HG02623 (cell line): ENCODE data around the gene LEMD2.
A peak's percentile ranks its signal among the peaks of the same experiment; 100 is the strongest.

Experiments used
- ATAC-seq: cut with Tn5 transposase; IDR thresholded peaks from one replicate; pipeline ENCODE4 v1.9.1; 2021; ENCODE audit warnings: moderate library complexity; ENCODE audit not compliant: unreplicated experiment

Gene LEMD2

GRCh38 chr6:33797626-33798342 lies 8.9 kb upstream of the LEMD2 start:
- ATAC-seq: no peak

GRCh38 chr6:33794910-33795623 lies 6.1 kb upstream of the LEMD2 start:
- no peak for ATAC-seq

DNA sequence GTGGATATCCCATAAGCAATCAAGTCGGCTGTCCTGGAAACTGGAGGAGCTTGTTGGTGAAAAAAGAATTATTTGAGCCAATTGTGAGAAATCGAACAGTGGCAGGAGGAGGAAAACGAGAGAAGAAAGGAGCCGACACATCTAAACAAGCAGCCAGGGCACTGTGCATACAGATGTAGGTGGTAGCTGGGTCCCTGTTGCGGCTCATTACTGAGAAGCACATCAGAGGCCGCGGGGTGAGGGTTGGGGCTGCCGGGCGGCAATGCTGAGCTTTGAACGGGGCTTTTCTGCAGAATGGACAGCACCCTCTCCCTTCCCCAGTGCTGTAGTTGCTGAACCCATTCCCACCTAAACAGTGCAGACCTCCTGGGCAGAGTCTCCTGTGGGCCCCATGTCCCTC lies 4.1 kb upstream of the LEMD2 start:
- no peak for ATAC-seq

- ATAC-seq: no peak
These were observed 2.7 kb upstream of the LEMD2 start for GRCh38 chr6:33791620-33792019.

GRCh38 chr6:33790910-33791309 lies 2.0 kb upstream of the LEMD2 start:
- ATAC-seq: no peak

DNA sequence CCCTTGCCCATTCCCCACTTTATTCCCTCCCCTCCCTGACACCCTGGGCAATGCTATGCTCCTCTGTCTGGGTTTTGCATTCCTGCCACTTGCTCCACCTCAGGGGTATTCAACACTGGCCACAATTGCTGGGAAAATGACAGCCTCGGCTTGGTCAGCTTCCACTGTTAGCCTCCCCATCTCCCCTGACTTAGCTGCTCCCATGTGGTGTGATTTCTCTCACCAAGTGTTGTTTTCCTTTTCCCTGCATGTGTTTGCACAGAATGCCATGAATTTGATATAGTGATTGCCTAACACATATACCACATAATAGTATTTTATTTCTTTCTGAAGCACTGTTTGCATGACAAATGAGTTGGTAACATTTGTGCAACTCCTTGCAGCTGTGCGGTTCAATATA lies 1.4 kb upstream of the LEMD2 start:
- ATAC-seq: no peak

GRCh38 chr6:33789550-33789895 lies 593 bp upstream of the LEMD2 start:
- ATAC-seq: no peak

- peak; percentile 40 for ATAC-seq
These were observed 806 bp downstream of the LEMD2 start for GRCh38 chr6:33787954-33788693.

GRCh38 chr6:33787346-33787953 lies 1.5 kb downstream of the LEMD2 start:
- ATAC-seq: no peak

GRCh38 chr6:33786736-33787135 lies 2.2 kb downstream of the LEMD2 start:
- ATAC-seq: no peak

- ATAC-seq: no peak
These were observed 3.2 kb downstream of the LEMD2 start for GRCh38 chr6:33785778-33786177.

- ATAC-seq: no peak
These were observed 4.1 kb downstream of the LEMD2 start for GRCh38 chr6:33784787-33785186.

- ATAC-seq: no peak
These were observed 5.0 kb downstream of the LEMD2 start for GRCh38 chr6:33783781-33784520.

DNA sequence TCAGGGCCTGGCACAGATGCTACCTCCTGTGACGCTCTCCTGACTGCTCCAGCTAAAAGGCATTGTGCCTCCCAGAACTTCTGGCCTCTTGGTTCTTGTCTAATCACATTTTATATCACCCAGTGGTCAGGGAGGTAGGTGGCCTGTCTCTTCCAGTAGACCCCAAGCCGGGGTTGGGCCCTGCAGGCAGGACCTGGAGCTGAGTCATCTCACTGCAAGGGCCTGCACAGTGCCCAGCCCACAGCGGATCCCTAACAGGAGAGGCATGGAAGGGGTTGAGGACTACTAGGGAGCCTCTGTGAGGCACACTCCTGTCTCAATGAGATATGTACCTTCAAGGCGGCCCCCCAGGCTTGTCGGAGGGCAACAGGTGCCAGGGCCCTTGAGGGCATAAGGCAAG lies 6.4 kb downstream of the LEMD2 start:
- no peak for ATAC-seq

DNA sequence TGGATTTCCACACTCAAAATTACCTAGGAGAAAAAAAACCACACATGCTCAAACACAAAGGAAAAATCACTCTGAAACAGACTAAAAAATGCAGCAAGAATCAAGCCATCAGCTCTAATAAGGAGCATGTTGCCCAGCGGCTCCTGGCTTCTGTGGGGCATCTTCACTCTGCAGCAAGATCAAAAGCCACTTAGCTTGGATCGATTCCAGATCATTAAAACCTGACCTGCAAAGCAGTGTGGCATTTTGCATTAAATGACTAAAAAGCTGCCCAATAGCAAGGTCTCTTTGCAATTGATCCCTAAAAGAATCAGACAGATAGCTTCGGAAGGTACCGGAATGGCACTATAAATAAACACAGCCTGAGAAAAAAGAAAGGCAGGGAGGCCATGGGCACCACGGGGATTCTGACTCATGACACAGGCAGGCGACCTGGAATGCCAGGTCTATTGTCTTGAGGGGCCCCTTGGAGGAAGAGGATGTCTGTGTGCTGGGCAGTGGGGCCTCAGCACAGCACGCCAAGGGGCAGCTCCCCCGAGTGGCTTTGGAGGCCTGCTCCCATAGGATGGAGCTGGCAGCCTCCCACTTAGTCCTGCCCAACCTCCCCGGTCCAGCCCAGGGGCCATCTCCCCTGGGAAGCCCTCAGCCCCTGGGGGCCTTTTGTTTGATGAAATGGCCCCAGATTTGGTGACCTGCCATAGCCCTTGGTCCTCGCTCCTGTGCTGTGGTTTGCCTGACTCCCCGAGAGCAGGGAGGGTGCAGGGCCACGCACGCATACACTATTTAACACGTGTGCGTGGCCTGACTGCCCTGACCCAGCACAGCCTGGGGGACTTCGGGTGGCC lies 7.6 kb downstream of the LEMD2 start:
- ATAC-seq: no peak

- ATAC-seq: no peak
These were observed 9.0 kb downstream of the LEMD2 start for GRCh38 chr6:33779895-33780294.

DNA sequence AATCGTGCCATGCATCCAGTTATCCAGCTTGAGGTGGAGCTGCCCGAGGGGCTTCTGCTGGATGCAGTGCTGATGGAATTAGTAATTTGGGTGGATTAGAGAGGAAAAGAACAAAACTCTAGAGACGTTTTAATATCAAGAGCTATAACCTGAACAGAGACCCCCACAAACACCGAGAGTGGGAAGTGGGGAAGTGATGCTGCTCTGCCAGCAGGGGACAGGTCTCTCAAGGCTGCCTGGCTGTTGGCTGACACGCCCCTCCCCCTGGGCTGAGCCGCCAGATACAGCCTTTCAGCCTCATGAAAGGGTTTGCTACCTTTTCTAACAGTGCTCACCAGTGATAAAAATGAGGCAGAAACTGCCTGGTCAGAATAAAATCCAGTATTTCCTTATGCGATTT lies 9.6 kb downstream of the LEMD2 start:
- no peak for ATAC-seq

DNA sequence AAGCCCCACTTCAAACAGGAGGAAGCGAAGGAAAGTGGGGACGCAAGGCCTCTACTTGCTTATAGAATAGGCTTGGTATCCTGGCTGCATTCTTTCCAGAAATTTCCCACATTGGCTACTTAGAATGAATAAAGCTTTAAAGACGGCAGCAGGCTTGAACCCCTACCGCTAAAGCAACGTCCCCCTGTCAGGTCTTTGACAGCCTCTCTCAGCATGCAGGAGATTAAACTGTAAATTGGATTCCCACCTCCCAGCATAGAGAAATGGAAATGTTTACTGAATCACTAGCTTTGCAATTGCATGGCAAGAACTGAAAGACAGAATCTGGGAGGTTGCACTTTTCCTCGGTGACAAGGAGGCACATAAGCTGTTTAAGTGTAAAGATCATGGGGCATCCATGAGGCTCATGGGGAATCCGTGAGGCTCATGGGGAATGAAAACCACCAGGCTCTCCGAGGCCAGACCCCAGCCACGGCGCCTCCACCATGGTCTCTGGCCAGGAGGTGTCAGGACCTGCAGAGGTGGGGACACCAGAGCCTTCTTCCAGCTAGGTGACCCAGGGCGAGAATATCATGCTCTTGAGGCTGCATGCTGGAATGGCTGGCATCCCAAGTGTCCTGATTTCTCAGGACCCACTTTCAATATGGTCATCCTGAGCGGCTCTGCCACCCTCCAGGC lies 10.3 kb downstream of the LEMD2 start:
- no peak for ATAC-seq
